ENCODE results near the gene RPE.

GRCh38 chr2:210009126-210009525 lies 6.7 kb downstream of the RPE start:
- TF ChIP-seq CTCF (IDR thresholded peaks at IDR 0.05) (no peak), POLR2A (IDR thresholded peaks at IDR 0.05) (no peak)

All from lower leg skin (tissue), 3 donors.